ENCODE data around the gene STXBP2.

The STXBP2 gene

GRCh38 chr19:7636691-7637373 is at the start of gene STXBP2:
Gene STXBP2 (plus strand): TSS chr19:7637110. CDS start chr19:7637150, 40 bp downstream.
- no peak for DNase-seq

- DNase-seq = no peak
Observed at GRCh38 chr19:7589822-7590221, 47.1 kb upstream of the STXBP2 start.

GRCh38 chr19:7590256-7590655 is 46.7 kb upstream of the STXBP2 start:
- no peak for DNase-seq

- peak; percentile 13 for DNase-seq
Observed at GRCh38 chr19:7595466-7596133, 41.3 kb upstream of the STXBP2 start, which contains the start of gene CAMSAP3. Gene CAMSAP3 (plus strand): TSS chr19:7595863. CDS start chr19:7596003, 140 bp downstream.

- DNase-seq = no peak
Observed at GRCh38 chr19:7596211-7596937, 40.5 kb upstream of the STXBP2 start.

GRCh38 chr19:7597689-7598088 is 39.2 kb upstream of the STXBP2 start:
- DNase-seq = no peak

- DNase-seq = no peak
Observed at GRCh38 chr19:7598180-7598579, 38.7 kb upstream of the STXBP2 start.

- no peak for DNase-seq
Observed at GRCh38 chr19:7600721-7601120, 36.2 kb upstream of the STXBP2 start.

GRCh38 chr19:7602240-7602934 is 34.5 kb upstream of the STXBP2 start:
- DNase-seq = no peak

- no peak for DNase-seq
Observed at GRCh38 chr19:7602935-7603497, 33.9 kb upstream of the STXBP2 start.

- DNase-seq = no peak
Observed at GRCh38 chr19:7603919-7604318, 33.0 kb upstream of the STXBP2 start.

GRCh38 chr19:7605490-7606222 is 31.3 kb upstream of the STXBP2 start:
- peak; percentile 5 for DNase-seq

GRCh38 chr19:7606289-7606688 is 30.6 kb upstream of the STXBP2 start:
- no peak for DNase-seq

- no peak for DNase-seq
Observed at GRCh38 chr19:7607212-7607873, 29.6 kb upstream of the STXBP2 start.

GRCh38 chr19:7607874-7608560 is 28.9 kb upstream of the STXBP2 start:
- no peak for DNase-seq

GRCh38 chr19:7610491-7611240 is 26.2 kb upstream of the STXBP2 start:
- DNase-seq = no peak

GRCh38 chr19:7611541-7612279 is 25.2 kb upstream of the STXBP2 start:
- DNase-seq = no peak

- no peak for DNase-seq
Observed at GRCh38 chr19:7612282-7613274, 24.3 kb upstream of the STXBP2 start.
